Forelimb muscle (tissue), 1 donor: ENCODE measurements around the gene PROM1. TPM values are rescaled to one million over a fixed set of nuclear protein-coding genes. Genes with fewer than 3 reads are reported as not detected.

Experiments used
- polyA plus RNA-seq: library from polyadenylated mRNA; unstranded; fragments of 120-200 nt; gene quantifications from one replicate; pipeline ENCODE4 v1.2.1, GENCODE V29; 2013; ENCODE audit not compliant: insufficient read length

PROM1 gene
- polyA plus RNA-seq, 1 donor = 56.0 TPM

Other genes starting within 250 kb of the PROM1 start
- not detected for gene FGFBP1, start 145.3 kb downstream of the PROM1 start, polyA plus RNA-seq
- gene FGFBP2, start 120.8 kb downstream of the PROM1 start, polyA plus RNA-seq = 0.27 TPM
- 34.6 TPM for gene TAPT1, start 142.4 kb upstream of the PROM1 start, polyA plus RNA-seq